Ureter (tissue), 1 donor: Measurements from ENCODE around the gene PRKCB. TPM values are rescaled to one million over a fixed set of nuclear protein-coding genes. Genes with fewer than 3 reads are reported as not detected.

ENCODE experiments used
- DNase-seq: peaks from one replicate; pipeline ENCODE4 v3.0.0-alpha.2; 2020; ENCODE audit warnings: low spot score
- total RNA-seq: library from RNA; stranded (reverse); gene quantifications from one replicate; pipeline ENCODE4 v1.2.4, GENCODE V29; 2023
- donor health status: DM: yes; HTN: yes; CAD: no.

The PRKCB gene
- total RNA-seq, 1 donor from 2014 or later = 14.3 TPM

DNA sequence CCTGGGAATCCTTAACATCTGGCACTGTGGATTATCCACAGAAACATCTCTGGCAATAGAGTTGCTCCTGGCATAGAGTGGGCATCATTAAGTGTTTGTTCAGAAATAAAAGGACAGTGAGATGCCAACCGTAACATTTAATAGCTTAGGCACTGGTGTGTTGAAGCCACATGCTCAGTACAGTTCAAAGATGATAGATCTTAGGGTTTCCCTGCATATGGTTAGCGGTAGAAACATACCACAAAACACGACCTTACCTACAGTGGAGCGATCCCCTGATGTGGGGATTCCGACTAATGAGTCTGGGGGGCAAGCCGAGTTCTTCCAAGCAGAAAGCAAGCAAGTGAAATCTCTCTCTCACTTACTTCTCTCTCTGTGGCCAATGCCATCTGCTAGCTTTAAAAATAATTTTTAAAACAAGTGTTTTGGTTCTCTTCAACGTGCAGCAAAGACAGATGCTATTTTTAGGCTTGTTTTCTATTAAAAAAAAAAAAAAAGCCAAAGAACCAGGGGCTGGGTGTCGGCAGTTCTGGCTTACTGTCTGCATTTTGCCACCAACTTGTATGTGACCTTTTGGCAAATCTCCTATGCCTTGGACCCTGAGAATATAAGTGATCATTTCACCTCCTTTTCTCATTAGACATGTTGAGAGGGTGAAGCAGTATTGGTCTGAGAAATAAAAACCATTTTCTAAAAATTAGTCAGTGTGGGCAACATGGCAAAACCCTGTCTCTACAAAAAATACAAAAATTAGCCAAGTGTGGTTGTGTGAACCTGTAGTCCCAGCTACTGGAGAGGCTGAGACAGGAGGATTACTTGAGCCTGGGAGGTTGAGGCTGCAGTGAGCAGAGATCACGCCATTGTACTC is 331.1 kb downstream of the PRKCB start:
- DNase-seq = no peak

DNA sequence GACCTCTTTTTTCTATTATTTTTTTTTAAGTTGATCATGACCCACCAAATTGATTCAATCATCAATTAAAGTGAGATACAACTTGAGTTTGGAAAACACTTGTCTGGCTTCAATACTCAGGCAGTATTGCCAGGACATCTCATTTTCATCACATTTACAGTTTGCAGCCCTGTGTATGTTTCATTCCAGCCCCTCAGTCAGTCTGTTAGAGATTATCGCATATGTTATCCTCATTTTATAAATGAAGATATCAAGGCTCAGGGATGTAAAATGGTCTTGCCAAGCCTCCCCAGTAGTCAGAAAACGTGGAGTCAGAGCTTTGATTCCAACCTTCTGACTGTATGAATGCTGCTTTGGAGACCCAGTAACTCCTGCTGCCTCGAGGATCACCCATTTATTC is 333.1 kb downstream of the PRKCB start:
- no peak for DNase-seq

DNA sequence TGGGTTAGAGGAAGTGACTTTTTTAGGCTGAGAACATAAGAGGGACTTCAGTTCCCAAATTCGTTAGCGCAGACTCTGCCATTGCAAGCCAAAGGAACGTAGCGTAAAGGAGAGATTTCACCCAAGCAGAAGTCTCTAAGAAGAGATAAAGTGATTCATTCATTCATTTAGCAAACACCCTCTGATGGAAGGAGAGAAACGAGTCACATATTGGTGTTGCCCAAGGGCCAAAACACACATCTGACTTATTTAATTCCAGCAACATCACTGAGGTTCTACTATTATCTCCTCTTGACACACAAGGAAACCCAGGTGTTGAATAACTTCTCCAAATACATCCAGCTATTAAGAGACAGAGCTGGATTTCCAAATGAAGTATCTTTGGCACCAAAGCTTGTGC is 334.6 kb downstream of the PRKCB start:
- no peak for DNase-seq

DNA sequence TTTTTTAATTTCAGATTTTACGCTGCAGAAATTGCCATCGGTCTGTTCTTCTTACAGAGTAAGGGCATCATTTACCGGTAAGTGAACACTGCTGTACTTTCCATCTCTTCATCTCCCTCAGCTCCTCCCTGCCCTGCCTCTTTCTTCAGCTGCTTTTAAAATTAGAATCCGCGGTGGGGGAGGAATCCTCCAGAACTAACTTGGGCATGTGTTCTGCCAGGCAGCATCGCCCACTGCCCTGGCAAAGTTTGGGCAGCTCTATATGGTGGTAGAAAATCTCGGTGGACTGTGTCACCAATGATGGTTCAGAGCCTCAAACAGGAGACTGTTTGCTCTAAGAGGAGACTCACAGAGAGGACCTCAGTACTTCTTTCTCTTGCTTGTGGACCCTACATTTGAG is 338.7 kb downstream of the PRKCB start:
- DNase-seq = no peak

DNA sequence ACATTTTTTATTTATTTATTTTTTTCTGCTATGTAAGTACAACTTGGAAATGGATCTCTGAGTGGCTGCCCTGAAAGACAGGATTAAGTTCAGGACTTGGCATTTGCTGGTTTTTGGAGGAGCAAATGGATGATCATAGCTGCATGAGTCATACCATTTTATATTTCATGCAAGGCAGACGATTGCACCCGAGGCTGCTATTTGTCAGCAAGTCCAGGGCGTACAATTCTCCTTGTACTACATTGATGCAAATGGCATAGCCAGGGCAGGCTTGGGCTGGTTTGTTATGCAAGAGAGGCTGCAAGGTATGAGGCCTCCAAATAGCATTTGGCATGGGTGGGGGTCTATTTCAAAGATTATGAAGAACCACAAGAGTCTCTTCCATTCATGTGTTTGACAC is 339.2 kb downstream of the PRKCB start:
- no peak for DNase-seq

DNA sequence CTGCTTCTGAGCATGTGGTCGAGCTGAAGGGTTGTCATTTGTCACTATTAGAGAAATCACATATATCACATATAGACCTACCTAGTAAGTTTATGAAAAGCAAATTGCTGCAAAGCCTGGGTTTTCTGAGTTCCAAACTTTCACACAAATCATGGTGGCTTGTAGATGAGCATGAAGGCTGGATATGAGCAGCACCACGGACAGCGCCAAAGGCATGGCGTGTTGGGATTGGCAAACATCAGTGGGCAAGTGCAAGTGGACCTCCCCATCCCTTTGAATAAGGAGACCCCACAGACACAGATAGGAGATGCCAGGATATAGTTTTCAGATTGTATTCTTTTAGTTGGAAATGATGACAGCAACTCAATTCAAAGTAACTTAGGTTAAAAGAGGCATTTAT is 342.7 kb downstream of the PRKCB start:
- DNase-seq = no peak

DNA sequence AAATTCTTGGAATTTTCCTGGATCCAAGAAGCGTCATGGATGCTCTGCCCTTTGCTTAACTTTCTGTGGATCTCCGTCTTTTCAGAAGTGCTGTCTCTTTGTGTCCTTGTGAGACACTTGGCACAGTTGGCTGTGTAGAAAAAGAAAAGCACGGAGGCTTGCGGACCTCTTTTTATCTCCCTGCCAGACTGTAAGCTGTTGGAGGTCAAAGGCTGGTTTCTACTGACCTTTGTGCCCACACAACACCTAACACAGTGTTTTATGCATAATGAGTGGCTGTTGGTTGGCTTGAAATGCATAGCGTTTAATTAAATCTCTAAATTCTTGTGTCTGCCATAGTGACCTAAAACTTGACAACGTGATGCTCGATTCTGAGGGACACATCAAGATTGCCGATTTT is 344.7 kb downstream of the PRKCB start:
- no peak for DNase-seq

DNA sequence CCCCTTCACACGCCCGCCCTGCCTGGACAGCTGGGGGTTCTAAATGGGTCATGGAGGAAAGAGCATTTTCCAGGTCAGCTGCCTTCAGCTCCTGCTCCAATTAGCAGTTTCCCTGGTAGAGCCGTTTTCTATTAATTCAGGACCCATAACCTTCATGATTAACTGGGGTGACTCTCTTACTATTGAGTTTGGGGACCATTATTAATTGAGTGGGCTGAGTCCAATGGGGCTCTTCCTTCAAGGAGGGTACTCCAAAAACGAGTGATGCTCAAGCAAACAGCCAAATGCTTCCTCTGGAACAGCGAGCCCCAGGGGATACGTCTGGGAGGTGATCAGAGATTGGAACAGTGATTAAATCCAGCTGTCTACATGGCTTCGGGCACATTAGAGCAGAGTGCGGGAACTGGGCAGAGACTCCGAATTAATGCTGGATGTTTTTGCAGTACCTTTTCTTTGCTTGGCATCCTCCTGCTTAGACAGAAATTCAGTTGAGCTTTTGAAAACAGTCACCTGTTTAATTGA is 352.3 kb downstream of the PRKCB start:
- DNase-seq = no peak

DNA sequence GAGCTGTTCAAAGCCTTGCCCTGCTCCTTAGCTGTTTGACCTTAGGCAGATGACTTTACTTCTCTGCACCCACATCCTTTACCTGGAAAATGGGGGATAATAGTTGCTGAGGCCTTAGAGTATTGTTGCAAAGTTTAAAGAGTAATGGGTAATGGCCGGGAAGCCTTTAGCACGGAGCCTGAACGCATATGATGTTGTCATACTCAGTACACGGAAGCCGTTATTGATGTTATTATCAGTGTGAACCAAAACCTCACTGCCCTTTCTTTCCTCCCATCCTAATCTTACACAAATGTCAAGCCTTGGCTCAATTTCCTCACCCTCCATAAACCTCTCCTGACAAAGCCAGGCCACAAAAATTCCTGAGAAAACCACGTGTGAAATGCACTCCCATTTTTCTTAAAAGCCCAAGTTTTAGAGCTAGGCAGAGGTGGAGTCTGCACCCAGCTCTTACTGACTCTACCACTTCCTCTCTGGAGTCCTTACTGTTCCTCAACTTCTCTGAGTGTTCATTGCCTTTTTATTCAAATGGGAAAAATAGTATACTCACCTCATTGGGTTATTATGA is 353.1 kb downstream of the PRKCB start:
- no peak for DNase-seq

DNA sequence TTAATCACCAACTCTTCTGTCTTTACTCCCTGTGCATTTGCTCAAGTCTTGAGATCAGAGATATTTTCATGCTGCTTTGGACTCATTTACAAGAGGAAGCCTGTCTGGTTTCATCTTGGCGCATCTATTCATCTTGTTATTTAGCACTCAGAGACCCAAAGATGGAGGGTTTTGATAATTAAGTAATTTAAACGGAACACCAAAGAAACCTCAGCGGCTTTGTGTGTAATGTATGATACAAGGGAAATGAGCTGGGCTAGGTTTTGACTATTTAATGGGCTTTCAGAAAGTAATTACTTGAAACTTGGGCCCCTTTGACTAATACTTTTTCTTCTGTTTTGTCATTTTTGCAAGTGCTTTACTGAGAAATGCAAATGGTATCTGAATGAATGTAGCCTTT is 354.2 kb downstream of the PRKCB start:
- DNase-seq = no peak

DNA sequence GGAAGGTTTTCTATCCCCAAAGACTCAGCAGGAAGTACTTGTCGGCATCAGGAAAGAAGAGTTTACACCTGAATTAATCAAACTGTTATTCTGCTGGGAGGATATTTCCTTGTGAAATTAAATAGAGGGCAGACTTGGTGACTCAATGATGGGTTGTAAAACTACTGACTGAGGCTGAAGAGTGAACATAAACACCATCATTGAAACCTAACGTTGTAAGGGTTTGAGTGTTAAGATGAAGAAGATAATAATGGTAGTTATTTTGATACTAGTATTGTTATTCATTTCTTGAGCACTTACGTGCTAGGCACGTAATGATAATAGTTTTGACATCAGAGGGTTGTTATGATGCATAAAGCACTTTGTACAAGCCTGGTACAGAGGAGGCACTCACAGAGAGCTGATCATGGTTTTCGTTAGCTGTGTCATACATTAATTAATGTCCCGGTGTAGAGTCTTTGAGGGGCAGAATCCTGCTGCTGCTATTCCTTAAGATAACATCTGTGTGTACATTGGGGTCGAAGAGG is 356.2 kb downstream of the PRKCB start:
- no peak for DNase-seq

DNA sequence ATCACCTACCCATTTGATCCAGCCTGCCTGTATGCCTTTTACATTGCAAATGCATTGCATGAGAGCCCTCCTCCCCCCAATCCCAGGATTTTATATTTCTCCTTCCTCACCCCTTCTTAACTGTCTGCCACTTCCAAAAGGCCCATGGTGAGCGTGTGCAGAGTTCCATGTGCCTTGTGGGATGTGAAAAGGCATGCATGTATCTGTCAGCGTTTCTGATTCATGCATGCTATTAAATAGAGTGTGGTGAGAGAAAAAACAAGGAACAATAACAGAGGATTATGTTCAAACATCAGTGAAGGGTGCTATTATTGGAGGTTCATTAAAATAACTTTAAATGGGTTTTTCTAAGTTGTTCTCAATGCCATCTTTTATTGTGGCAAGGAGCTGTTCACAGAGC is 359.4 kb downstream of the PRKCB start:
- no peak for DNase-seq

DNA sequence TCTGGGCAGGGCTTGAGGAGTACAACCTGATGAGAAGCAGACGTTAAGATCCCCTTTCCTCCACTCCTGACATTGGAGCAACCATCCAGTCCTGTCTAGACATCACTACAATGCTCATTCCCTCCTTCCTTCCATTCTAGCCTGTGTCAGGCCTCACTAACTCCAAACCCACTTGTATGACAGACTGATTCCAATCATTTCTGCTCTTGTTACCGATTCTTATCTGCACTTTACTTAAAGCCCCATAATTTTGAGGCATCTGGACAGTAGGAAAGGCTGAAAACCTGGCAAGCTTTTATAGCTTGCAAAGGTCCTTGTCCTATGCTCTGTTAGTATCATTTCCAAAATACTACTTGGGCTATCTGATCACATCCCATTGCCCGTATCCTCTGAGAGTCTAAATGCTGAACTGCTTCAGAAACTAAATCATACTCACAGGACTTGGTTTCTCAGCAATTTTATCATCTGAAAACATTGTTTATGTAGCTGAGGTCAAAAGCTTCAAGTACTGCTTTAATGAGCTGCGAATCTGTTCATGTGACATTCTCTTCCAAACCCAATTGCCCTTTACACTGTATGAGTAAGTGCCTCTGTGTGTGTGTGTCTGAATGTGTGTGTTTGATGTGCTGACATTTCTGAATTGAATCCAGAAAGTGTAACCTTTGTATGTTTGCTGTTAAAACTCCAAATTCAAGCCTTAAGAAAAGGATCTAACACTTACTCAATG is 363.2 kb downstream of the PRKCB start:
- no peak for DNase-seq

DNA sequence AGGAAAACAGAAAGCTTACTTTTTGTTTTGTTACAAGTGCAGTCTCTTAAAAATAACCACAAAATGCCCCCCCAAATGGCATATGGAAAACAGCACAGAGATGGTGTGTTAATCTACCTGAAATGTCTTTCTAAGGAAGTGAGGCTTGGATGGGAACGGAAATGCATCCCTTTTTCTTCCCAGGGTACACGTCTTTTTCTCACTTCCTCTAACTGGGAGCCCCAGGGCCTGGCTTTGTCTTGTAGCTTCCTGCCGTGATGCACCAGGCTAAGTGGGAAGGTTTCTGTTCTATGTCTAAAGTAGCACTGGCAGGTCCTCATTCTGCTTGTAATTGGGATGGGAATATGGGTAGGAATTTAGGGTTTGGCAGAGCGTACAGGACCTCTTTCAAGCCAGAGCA is 367.9 kb downstream of the PRKCB start:
- DNase-seq = no peak

DNA sequence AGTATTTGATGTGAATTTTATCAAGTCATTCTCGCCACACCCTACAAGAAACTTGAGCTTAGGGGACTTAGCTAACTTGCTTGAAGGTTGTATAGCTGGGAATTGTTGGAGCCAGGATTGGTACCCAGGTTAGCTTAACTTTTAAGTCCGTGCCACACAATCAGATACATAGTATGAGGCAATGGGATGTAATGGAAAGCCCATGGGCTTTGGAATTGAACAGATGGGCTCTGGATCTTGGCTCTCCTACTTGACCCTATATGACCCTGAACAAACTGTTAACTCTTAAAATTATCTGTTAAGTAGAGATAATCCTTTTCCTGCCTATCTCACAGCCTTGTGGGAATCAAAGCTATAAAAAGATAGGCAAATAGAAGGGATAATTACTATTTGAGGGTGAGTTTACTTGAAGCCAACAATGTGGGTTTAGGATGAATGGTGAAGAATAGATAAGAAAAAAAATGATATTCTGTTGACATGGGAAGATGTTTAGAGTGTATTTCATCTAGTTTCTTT is 368.4 kb downstream of the PRKCB start:
- no peak for DNase-seq

DNA sequence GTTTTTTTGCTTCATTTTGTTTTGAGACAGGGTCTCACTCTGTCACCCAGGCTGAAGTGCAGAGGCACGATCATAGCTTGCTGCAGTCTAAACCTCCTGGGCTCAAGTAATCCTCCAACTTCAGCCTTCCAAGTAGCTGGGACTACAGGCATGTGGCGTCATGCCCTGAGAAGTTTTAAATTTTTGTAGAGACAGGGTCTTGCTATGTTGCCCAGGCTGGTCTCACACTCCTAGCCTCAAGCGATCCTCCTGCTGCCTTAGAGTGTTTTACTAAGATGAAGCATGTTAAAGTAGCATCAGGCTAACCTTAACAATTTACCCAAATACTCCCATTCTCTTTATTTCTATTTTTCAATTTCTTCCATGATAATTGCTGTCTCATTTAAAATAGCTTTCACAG is 371.1 kb downstream of the PRKCB start:
- DNase-seq = no peak

DNA sequence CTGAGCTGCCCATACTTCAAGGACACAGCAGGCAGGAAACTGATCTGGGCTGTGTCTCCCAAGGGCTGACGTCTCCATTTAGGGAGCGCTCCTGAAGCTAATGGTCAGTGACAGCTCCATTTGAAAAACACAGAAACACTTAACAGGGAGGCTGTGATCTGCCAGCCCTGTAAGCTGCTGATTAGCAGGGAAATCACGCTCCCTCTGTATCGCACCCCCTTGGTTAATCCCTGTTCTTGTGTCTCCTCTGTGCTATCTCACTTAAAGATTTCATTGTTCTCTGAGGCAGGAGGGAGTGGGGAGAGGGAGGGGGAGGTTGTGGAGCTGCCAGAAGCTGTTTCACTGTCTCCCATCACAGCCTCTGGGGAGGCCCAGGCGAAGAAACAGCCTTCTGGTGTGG is 372.9 kb downstream of the PRKCB start:
- DNase-seq = no peak

DNA sequence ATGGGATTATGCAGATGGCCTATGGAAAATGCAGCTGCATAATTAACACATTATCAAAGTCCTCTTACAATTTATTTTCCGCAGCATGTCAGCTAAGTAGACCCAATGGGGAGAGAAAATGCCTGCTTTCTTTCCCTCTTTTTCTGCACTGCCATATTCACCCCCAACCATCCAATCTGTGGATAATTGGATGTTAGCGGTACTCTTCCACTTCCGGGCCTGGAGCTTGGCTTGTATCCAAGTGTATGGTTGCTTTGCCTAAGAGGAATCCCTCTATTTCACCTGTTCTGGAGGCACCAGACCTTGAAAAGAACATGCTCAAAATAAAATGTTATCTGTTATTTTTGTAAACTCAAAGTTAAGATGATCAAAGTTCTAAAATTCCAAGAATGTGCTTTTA is 379.2 kb downstream of the PRKCB start:
- DNase-seq = no peak

DNA sequence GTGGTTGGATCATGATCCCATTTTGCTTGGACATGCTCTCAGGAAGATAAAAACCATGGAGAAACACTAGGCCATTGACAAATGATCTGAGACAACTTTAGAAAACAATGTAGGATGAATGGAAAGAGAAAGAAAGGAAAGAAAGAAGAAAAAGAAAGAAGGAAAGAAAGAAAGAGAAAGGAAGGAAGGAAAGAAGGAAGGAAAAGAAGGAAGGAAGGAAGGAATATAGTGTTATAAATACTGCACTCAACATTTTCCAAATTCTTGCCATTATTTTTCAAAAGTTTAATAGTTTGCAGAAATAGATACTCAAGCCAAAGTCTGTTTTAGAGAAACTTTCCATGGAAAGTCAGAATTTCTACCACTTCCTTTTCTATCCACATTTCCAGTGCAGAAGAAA is 381.2 kb downstream of the PRKCB start:
- DNase-seq = no peak

DNA sequence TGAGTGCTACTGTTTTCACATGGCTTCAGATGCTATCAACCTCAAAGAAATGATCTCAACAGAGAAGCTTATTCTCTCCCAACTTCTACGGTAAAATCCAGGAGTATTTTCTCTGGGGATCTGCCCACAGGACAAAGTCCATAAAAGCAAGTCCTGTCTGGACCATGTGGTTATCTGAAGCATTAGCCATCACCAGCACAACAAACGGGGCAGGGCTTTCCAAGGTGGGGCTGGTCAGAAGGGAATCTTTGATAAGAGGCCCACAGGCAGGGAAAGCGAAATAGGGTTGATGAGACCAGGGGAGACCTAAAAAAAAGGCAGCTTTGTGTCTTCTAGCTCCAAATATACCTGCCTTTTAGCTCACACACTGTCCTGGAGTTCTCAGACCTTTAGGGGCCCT is 381.7 kb downstream of the PRKCB start:
- DNase-seq = no peak

DNA sequence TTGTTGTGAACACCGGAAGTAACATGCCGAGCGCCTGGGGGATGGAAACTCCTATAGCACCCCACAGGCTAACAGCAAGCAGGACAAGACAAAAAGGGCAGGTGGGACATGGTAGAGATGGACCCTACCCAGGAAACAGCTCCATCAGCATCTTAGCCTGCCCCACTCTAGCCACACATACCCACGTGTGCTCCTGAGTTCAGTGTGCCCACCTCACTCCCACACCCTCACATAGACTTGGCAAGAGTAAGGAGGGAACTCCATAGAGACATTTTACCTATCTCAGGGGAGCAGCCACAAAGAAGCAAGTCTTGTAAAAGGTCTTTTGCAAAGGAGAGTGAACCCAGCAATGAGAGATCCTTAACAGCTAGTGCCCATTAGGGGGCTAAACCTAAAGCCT is 382.5 kb downstream of the PRKCB start:
- DNase-seq = no peak

DNA sequence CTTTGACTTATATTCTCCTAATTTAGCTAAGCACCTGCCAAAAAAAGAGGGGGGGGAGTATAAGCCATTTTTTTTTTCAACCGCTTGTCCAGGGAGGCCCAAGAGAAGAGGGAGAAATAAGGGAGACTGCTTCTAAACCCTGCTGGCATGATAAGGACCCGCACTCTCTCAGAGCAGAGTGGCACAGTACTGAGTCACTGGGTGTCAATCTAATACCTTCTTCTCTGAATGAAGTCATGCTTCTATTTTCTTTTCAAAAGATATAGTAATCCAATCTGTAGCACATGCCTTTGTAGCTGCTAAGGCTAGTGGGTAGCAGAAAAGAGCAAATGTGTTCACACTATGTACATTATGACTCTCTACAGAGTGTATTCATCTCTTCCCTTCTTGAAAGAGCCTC is 385.4 kb downstream of the PRKCB start:
- no peak for DNase-seq
